ENCODE results near the gene PIGP.

GRCh38 chr21:37017951-37018679 lies 54.8 kb downstream of the PIGP start:
- TF ChIP-seq CTCF (IDR thresholded peaks at IDR 0.05) (no peak), POLR2A (IDR thresholded peaks at IDR 0.05) (no peak)

All from lower leg skin (tissue), 3 donors.